Natural killer cell treated with Interleukin-12 subunit alpha and Interleukin-12 subunit beta and Interleukin-15 and Interleukin-18, amount 100 ng/mL, for 72 hours (primary cell): Measurements from ENCODE around the gene SPOCK3. TPM values are rescaled to one million over a fixed set of nuclear protein-coding genes. Genes with fewer than 3 reads are reported as not detected.
"Not testable (repeated sequence)": the region's sequence is repeated elsewhere in the genome, so short reads cannot be mapped to it uniquely, and the experiment has no call there.

Source experiments
- ATAC-seq, 2 donors: fragments of 150-1000 bp; cut with Tn5 transposase in 1 of 2; sonication (Bioruptor Pico), chemical (Tn5 transposase) in 1 of 2; 2 replicates each; pipeline ENCODE4 v1.10.0; 2021
- DNase-seq: peaks from one replicate; pipeline ENCODE4 v3.0.0; 2022; ENCODE audit warnings: low spot score
- H3K27ac Mint-ChIP-seq, 2 donors: 1 replicate in 1 of 2; 2 replicates in 1 of 2; pipeline ENCODE4 v1.8.0; 2022; ENCODE audit warnings: mixed read lengths in 2 of 2, mild to moderate bottlenecking in 1 of 2, moderate library complexity in 1 of 2
- H3K27me3 Mint-ChIP-seq, 2 donors: 1 replicate in 1 of 2; 2 replicates in 1 of 2; pipeline ENCODE4 v1.8.0; 2022; ENCODE audit warnings: mixed read lengths in 2 of 2
- H3K36me3 Mint-ChIP-seq: one replicate; pipeline ENCODE4 v1.8.0; 2022; ENCODE audit warnings: mixed read lengths
- H3K4me1 Mint-ChIP-seq, 2 donors: 1 replicate in 1 of 2; 2 replicates in 1 of 2; pipeline ENCODE4 v1.8.0; 2022; ENCODE audit warnings: low read depth in 2 of 2, mixed read lengths in 2 of 2, mild to moderate bottlenecking in 1 of 2
- H3K4me3 Mint-ChIP-seq: one replicate; pipeline ENCODE4 v1.8.0; 2022; ENCODE audit warnings: mixed read lengths
- H3K9me3 Mint-ChIP-seq: 2 replicates; pipeline ENCODE4 v1.8.0; 2022; ENCODE audit warnings: mixed read lengths
- total RNA-seq, 2 donors: library from RNA; stranded (reverse); gene quantifications; one replicate each; pipeline ENCODE4 v1.2.3, GENCODE V29; 2022

The SPOCK3 gene
- not detected for total RNA-seq

GRCh38 chr4:167234316-167234881, at the start of gene SPOCK3:
Gene SPOCK3 (minus strand): TSS chr4:167234494.
- Mint-ChIP-seq H3K27me3 (peaks cover 8 to 11% of the 10 kb centered on the region in 2 donors), H3K27ac (no peak within 1 kb of the TSS), H3K4me3 (peak within 1 kb of the TSS; percentile 32), H3K9me3 (no peaks in the 10 kb centered on the region), H3K36me3 (peaks cover 6% of the 10 kb centered on the region), H3K4me1 (no peaks in the 10 kb centered on the region)
- no peak for DNase-seq
- peak; percentile 27 to 48 for ATAC-seq

DNA sequence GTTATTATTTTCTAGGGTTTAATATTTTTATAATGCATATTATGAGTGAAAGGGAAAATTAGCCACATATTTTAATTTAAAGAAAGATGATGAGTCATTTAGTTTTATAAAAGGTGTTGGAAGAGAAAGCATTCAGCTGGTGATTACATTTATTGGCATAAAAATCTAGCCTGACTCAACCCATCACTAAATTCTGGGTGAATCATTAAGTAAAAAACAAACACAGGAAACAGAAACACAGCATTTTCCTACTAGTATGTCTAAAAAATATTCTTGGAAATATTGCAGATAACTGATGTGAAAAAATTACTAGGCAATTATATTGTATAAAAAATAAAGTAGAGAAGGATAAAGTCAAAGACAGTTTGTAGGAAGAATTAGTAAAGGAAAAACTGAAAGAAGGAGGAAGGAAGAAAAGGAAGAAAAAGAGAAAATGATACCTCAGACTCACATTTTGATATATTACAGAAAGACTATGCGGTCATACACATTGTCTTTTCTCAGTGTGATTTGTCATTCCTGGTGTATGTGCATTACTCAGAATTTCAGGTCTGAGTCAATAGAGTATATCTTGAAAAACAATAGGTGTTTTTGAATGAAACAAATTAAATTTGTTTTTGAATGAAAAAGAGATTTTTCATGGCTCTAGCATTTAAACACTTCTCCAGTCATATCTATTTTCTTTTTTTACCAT, 48.0 kb upstream of the SPOCK3 start:
- H3K27ac Mint-ChIP-seq = no peak overlapping the region
- no peak for ATAC-seq

DNA sequence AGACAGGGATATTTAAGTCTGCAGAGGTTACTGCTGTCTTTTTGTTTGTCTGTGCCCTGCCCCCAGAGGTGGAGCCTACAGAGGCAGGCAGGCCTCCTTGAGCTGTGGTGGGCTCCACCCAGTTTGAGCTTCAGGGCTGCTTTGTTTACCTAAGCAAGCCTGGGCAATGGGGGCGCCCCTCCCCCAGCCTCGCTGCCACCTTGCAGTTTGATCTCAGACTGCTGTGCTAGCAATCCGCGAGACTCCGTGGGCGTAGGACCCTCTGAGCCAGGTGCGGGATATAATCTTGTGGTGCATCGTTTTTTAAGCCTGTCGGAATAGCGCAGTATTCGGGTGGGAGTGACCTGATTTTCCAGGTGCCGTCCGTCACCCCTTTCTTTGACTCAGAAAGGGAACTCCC, 47.3 kb upstream of the SPOCK3 start:
- DNase-seq, H3K27me3 Mint-ChIP-seq, H3K4me1 Mint-ChIP-seq, H3K4me3 Mint-ChIP-seq, H3K36me3 Mint-ChIP-seq, ATAC-seq, H3K9me3 Mint-ChIP-seq, H3K27ac Mint-ChIP-seq: not testable (repeated sequence)

More for the DNA sequence above, 48.0 kb upstream of the SPOCK3 start:
- peaks cover 12% of the 10 kb centered on the region for H3K9me3 Mint-ChIP-seq
- H3K27me3 Mint-ChIP-seq = no peaks in the 10 kb centered on the region
- H3K4me3 Mint-ChIP-seq = no peak overlapping the region
- no peaks in the 10 kb centered on the region for H3K4me1 Mint-ChIP-seq
- peaks cover 3% of the 10 kb centered on the region for H3K36me3 Mint-ChIP-seq
- DNase-seq = no peak

GRCh38 chr4:167274351-167274750, 40.1 kb upstream of the SPOCK3 start:
- ATAC-seq = no peak
- no peaks in the 10 kb centered on the region for H3K27me3 Mint-ChIP-seq
- no peak overlapping the region for H3K27ac Mint-ChIP-seq
- no peak overlapping the region for H3K4me3 Mint-ChIP-seq
- DNase-seq = no peak
- no peaks in the 10 kb centered on the region for H3K36me3 Mint-ChIP-seq
- no peaks in the 10 kb centered on the region for H3K4me1 Mint-ChIP-seq
- H3K9me3 Mint-ChIP-seq = peaks cover 20% of the 10 kb centered on the region

GRCh38 chr4:167265231-167265630, 30.9 kb upstream of the SPOCK3 start:
- DNase-seq (no peak), ATAC-seq (no peak)
- Mint-ChIP-seq H3K9me3 (peaks cover 8% of the 10 kb centered on the region), H3K4me3 (no peak overlapping the region), H3K27ac (no peak overlapping the region), H3K4me1 (no peaks in the 10 kb centered on the region), H3K36me3 (no peaks in the 10 kb centered on the region), H3K27me3 (no peaks in the 10 kb centered on the region)

- Mint-ChIP-seq H3K4me1 (no peaks in the 10 kb centered on the region), H3K27me3 (no peaks in the 10 kb centered on the region), H3K36me3 (peaks cover 16% of the 10 kb centered on the region), H3K9me3 (peaks cover 25% of the 10 kb centered on the region), H3K4me3 (no peak overlapping the region), H3K27ac (no peak overlapping the region)
- DNase-seq = no peak
- no peak for ATAC-seq
Observed at GRCh38 chr4:167248271-167248670, 14.0 kb upstream of the SPOCK3 start.

DNA sequence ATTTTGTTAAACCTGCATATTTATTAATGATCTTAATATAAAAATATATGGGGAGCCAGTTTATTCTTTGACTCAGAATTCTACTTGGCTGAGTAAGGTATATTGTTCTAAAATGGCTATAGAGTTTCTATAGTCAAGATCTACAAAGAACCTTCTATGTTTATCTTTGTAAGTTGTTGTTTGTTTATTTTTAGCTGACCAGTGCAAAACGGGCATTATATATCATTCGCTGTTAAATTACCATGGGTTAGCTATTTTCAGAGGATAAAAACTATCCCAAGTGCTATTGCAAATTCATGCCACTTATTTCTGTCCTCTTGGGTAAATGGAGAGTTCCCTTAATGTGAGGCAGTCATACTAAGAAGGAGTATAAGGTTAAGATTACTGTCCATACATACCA, 5.3 kb upstream of the SPOCK3 start:
- peaks cover 6% of the 10 kb centered on the region for H3K36me3 Mint-ChIP-seq
- no peak overlapping the region for H3K4me3 Mint-ChIP-seq
- no peak for ATAC-seq
- no peak for DNase-seq
- H3K4me1 Mint-ChIP-seq = no peaks in the 10 kb centered on the region
- H3K9me3 Mint-ChIP-seq = peaks cover 5% of the 10 kb centered on the region
- H3K27ac Mint-ChIP-seq = no peak overlapping the region
- peaks cover 4 to 8% of the 10 kb centered on the region in 2 donors for H3K27me3 Mint-ChIP-seq

- Mint-ChIP-seq H3K27ac (no peak overlapping the region), H3K27me3 (peaks cover 8 to 10% of the 10 kb centered on the region in 2 donors), H3K4me3 (no peak overlapping the region), H3K4me1 (no peaks in the 10 kb centered on the region), H3K9me3 (peaks cover 5% of the 10 kb centered on the region), H3K36me3 (peaks cover 6% of the 10 kb centered on the region)
- no peak for DNase-seq
- no peak for ATAC-seq
Observed at GRCh38 chr4:167238226-167238625, 3.9 kb upstream of the SPOCK3 start.

- peaks cover 8 to 11% of the 10 kb centered on the region in 2 donors for H3K27me3 Mint-ChIP-seq
- DNase-seq (no peak), ATAC-seq (no peak)
- no peak overlapping the region for H3K27ac Mint-ChIP-seq
- H3K36me3 Mint-ChIP-seq = peaks cover 6% of the 10 kb centered on the region
- no peaks in the 10 kb centered on the region for H3K4me1 Mint-ChIP-seq
- H3K9me3 Mint-ChIP-seq = no peaks in the 10 kb centered on the region
- peak overlapping the region; percentile 32 for H3K4me3 Mint-ChIP-seq
Observed at GRCh38 chr4:167233685-167234315, 494 bp downstream of the SPOCK3 start.

GRCh38 chr4:167232805-167233684, 1.2 kb downstream of the SPOCK3 start:
- no peaks in the 10 kb centered on the region for H3K9me3 Mint-ChIP-seq
- H3K4me3 Mint-ChIP-seq = no peak overlapping the region
- peaks cover 6% of the 10 kb centered on the region for H3K36me3 Mint-ChIP-seq
- no peak overlapping the region for H3K27ac Mint-ChIP-seq
- no peak for DNase-seq
- H3K27me3 Mint-ChIP-seq = peaks cover 8 to 11% of the 10 kb centered on the region in 2 donors
- H3K4me1 Mint-ChIP-seq = no peaks in the 10 kb centered on the region
- ATAC-seq = no peak

- Mint-ChIP-seq H3K27ac (no peak overlapping the region), H3K9me3 (no peaks in the 10 kb centered on the region)
Observed at GRCh38 chr4:167230744-167231143, 3.5 kb downstream of the SPOCK3 start.

DNA sequence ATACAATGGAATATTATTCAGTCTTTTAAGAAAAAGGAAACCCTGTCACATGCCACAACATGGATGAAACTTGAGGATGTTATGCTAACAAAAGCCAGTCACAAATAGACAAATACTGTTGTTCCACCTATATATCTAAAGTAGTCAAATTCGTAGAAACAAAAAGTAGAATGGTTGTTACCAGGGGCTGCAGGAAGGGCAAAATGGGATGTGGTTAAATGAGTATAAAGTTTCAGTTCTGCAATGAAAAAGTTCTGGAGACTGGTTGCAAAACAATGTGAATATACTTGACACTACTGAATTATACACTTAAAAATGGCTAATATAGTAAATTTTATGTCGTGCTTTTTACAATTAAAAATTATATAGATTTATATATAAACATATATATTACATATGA, 12.2 kb downstream of the SPOCK3 start:
- no peaks in the 10 kb centered on the region for H3K4me1 Mint-ChIP-seq
- no peaks in the 10 kb centered on the region for H3K9me3 Mint-ChIP-seq
- H3K4me3 Mint-ChIP-seq = no peak overlapping the region
- H3K27me3 Mint-ChIP-seq = no peaks in the 10 kb centered on the region
- H3K36me3 Mint-ChIP-seq = no peaks in the 10 kb centered on the region
- ATAC-seq = no peak
- no peak for DNase-seq
- no peak overlapping the region for H3K27ac Mint-ChIP-seq

More at GRCh38 chr4:167230744-167231143, 3.5 kb downstream of the SPOCK3 start:
- ATAC-seq (no peak), DNase-seq (no peak)
- Mint-ChIP-seq H3K4me1 (no peaks in the 10 kb centered on the region), H3K36me3 (peaks cover 6% of the 10 kb centered on the region), H3K27me3 (peaks cover 8 to 11% of the 10 kb centered on the region in 2 donors), H3K4me3 (no peak overlapping the region)

GRCh38 chr4:167221084-167221483, 13.2 kb downstream of the SPOCK3 start:
- no peak overlapping the region for H3K4me3 Mint-ChIP-seq
- peaks cover 3% of the 10 kb centered on the region for H3K9me3 Mint-ChIP-seq
- ATAC-seq = no peak
- H3K36me3 Mint-ChIP-seq = no peaks in the 10 kb centered on the region
- no peak for DNase-seq
- H3K4me1 Mint-ChIP-seq = no peaks in the 10 kb centered on the region
- no peaks in the 10 kb centered on the region for H3K27me3 Mint-ChIP-seq
- H3K27ac Mint-ChIP-seq = no peak overlapping the region
